ENCODE results near the gene FADS6. TPM values are rescaled to one million over a fixed set of nuclear protein-coding genes. Genes with fewer than 3 reads are reported as not detected.
"Not testable (repeated sequence)": the region's sequence is repeated elsewhere in the genome, so short reads cannot be mapped to it uniquely, and the experiment has no call there.

Gene FADS6
- total RNA-seq, 1 donor: not detected

DNA sequence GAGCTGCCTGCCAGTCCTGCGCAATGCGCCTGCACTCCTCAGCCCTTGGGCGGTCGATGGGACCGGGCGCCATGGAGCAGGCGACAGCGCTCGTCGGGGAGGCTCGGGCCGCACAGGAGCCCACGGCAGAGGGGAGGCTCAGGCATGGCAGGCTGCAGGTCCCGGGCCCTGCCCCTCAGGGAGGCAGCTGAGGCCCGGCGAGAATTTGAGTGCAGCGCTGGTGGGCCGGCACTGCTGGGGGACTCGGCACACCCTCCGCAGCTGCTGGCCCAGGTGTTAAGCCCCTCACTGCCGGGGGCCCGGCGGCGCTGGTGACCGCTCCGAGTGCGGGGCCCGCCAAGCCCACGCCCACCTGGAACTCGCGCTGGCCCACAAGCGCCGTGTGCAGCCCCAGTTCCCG, 13.6 kb upstream of the FADS6 start:
- no peak for DNase-seq (ENCODE audit: low read depth)
- no peak overlapping the region for H3K4me3 ChIP-seq (ENCODE audit: low read depth, low read length)

DNA sequence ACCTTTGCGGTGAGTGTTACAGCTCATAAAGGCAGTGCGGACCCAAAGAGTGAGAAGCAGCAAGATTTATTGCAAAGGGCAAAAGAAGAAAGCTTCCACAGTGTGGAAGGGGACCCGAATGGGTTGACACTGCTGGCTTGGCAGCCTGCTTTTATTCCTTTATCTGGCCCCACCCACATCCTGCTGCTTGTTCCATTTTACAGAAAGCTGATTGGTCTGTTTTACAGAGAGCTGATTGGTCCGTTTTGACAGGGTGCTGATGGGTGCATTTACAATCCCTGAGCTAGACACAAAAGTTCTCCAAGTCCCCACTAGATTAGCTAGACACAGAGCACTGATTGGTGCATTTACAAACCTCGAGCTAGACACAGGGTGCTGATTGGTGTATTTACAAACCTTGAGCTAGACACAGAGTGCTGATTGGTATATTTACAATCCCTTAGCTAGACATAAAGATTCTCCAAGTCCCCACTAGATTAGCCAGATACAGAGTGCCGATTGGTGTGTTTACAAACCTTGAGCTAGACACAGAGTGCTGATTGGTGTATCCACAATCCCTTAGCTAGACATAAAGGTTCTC, 12.9 kb upstream of the FADS6 start:
- not testable (repeated sequence) for H3K4me3 ChIP-seq (ENCODE audit: low read depth, low read length); DNase-seq (ENCODE audit: low read depth)

More for the DNA sequence above, 13.6 kb upstream of the FADS6 start:
- TF ChIP-seq, protein P1, sequence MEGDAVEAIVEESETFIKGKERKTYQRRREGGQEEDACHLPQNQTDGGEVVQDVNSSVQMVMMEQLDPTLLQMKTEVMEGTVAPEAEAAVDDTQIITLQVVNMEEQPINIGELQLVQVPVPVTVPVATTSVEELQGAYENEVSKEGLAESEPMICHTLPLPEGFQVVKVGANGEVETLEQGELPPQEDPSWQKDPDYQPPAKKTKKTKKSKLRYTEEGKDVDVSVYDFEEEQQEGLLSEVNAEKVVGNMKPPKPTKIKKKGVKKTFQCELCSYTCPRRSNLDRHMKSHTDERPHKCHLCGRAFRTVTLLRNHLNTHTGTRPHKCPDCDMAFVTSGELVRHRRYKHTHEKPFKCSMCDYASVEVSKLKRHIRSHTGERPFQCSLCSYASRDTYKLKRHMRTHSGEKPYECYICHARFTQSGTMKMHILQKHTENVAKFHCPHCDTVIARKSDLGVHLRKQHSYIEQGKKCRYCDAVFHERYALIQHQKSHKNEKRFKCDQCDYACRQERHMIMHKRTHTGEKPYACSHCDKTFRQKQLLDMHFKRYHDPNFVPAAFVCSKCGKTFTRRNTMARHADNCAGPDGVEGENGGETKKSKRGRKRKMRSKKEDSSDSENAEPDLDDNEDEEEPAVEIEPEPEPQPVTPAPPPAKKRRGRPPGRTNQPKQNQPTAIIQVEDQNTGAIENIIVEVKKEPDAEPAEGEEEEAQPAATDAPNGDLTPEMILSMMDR (IDR thresholded peaks at IDR 0.05; ENCODE audit: insufficient read depth, low read depth, low read length): no peak

DNA sequence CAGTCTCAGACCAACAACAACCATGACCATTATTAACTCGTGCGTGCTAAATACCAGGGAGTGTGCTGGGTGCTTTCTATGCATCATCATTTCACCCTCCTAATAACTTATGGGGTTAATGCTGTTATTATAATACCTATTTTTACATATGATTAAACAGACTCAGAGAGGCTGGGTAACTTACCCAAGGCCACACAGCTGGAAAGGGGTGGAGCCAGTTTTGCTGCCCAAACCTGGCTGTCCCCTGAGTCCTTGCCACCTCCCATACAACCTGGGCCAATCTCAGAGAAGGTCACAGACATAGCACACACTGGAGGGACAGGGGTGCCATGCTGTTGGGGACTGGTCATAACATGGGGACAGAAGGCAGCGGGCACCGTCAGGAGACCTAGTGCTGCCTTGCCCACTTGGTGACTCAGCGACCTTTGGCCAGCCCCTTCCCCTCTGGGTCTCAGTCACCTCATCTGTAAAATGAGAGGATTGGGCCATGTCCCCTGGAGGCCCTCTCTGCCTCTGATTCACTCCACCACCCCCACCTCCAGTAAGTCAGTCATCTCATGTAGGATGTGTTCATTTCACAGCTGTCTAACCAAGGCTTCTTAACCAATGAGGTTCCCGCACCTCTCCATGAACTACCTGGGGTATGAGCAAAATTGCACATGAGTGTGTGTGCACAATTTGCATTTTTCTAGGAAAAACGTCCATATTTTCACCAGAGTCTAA, 11.4 kb upstream of the FADS6 start:
- H3K4me3 ChIP-seq (ENCODE audit: low read depth, low read length): no peak overlapping the region
- DNase-seq (ENCODE audit: low read depth): no peak
- TF ChIP-seq, protein P1 (IDR thresholded peaks at IDR 0.05; ENCODE audit: insufficient read depth, low read depth, low read length): no peak

DNA sequence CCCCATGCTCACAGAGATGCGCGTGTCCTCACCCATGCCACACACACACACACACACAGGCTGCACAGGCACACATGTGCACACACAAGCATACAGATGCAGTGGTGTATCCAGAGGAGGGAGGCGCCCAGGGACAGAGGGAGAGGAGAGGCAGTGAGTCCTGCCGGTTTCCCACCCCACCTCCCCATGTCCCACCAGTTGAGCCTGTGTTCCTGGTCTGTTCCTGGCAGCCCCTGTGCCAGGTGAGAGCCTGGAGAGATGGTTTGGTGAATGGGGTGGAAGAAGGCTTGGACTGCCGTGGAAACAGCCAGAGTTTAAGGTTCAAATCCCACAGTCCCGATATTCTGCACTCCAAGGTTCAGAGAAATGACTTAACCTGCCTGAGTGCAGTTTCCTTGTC, 10.2 kb upstream of the FADS6 start:
- TF ChIP-seq, protein P1 (IDR thresholded peaks at IDR 0.05; ENCODE audit: insufficient read depth, low read depth, low read length): no peak
- no peak for DNase-seq (ENCODE audit: low read depth)
- no peak overlapping the region for H3K4me3 ChIP-seq (ENCODE audit: low read depth, low read length)

DNA sequence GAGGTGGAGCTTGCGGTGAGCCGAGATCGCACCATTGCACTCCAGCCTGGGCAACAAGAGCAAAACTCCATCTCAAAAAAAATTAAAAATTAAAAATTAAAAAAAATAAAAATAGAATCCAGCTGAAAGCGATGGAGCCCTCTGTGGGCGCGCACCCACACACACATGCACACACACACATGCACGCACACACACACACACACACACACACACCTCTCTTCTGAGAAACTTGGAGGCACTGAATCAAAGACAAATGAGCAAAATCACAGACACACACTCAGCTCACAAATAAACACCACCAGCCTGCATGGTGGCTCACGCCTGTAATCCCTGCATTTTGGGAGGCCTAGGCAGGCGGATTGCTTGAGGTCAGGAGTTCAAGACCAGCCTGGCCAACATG, 9.6 kb upstream of the FADS6 start:
- TF ChIP-seq, protein P1 (IDR thresholded peaks at IDR 0.05; ENCODE audit: insufficient read depth, low read depth, low read length): no peak
- no peak overlapping the region for H3K4me3 ChIP-seq (ENCODE audit: low read depth, low read length)
- no peak for DNase-seq (ENCODE audit: low read depth)

DNA sequence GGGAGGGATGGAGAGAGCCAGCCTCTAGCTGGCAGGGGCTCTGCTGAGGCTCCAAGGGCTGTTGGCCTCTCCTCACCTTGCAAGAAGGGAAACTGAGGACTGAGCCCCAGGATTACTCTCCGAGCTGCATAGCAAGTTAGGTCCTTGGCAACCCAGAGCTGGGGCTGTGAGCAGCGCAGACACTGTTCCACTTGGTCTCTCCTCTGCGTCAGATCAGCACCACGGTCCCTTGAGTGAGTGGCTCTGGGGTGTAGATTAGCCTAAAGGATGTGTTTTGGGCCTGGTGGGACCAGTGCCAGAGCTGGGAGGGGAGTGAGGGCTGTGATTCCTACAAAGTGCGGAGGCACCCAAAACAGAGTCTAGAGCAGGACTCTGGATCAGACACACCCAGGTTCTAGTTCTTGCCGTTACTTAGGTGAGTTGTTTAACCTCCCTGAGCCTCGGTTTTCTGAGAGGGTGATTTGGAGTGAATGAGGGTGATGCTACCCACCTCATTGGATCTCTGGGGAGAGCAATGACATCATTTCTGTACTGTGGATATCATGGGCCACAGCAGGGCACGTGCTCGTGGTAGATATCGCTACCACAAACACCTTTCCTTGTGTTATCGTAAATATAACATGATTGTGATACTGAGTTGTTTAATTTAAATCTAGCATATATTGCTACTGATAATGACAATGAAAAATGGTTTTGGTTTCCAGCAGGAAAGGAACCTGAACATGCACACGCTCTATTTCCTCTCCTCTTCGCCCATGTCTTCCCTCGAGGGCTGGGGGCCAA, 8.1 kb upstream of the FADS6 start:
- no peak overlapping the region for H3K4me3 ChIP-seq (ENCODE audit: low read depth, low read length)
- TF ChIP-seq, protein P1 (IDR thresholded peaks at IDR 0.05; ENCODE audit: insufficient read depth, low read depth, low read length): no peak
- no peak for DNase-seq (ENCODE audit: low read depth)

DNA sequence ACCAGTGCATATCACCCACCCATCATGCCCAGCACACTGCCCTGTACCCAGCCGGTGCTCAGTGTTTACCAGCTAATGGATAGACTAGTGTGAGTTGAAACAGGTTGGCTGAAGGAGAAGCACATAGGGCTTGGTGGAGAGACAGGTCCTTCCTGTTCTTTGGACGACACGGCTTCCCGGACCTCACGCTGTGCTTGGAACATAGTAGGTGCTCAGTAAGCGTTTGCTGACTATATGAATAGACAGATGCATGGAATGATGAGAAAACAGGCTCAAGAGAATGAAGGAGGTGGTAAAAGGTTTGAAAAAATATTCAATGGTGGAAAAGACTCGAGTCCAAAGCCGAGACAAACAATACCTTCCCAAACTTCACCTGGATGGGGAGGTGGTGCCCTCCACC, 6.8 kb upstream of the FADS6 start:
- DNase-seq (ENCODE audit: low read depth): no peak
- no peak overlapping the region for H3K4me3 ChIP-seq (ENCODE audit: low read depth, low read length)
- TF ChIP-seq, protein P1 (IDR thresholded peaks at IDR 0.05; ENCODE audit: insufficient read depth, low read depth, low read length): no peak

Data from fibroblast of villous mesenchyme (primary cell).